Left lung (tissue), 10 donors: ENCODE results near the gene AKT3. TPM values are rescaled to one million over a fixed set of nuclear protein-coding genes. Genes with fewer than 3 reads are reported as not detected.
A peak's percentile ranks its signal among the peaks of the same experiment; 100 is the strongest.

Experiments
- ATAC-seq: fragments of 200-7000 bp; cut with Tn5 transposase; one replicate; pipeline ENCODE4 v1.9.1; 2020; ENCODE audit warnings: moderate library complexity
- DNase-seq, 4 donors: peaks; one replicate each; pipeline ENCODE4 v3.0.0-alpha.2; 2013 to 2020
- H3K27ac ChIP-seq, 2 donors: fragments of 200-600 bp; sonication (generic) in 1 of 2; one replicate each; pipeline versions ENCODE4 v1.5.0 to v1.8.0; 2020 to 2021
- H3K27me3 ChIP-seq, 2 donors: fragments of 200-600 bp; sonication (generic) in 1 of 2; one replicate each; pipeline versions ENCODE4 v1.5.0 to v1.8.0; 2020 to 2021
- H3K36me3 ChIP-seq, 2 donors: fragments of 200-600 bp; sonication (generic) in 1 of 2; one replicate each; pipeline versions ENCODE4 v1.5.0 to v1.8.0; 2020 to 2021
- H3K4me1 ChIP-seq, 2 donors: fragments of 200-600 bp; one replicate each; pipeline ENCODE4 v1.8.0; 2021
- H3K4me3 ChIP-seq, 2 donors: fragments of 200-600 bp; sonication (generic) in 1 of 2; one replicate each; pipeline versions ENCODE4 v1.5.0 to v1.8.0; 2020 to 2021; ENCODE audit warnings: mild to moderate bottlenecking in 1 of 2
- H3K9me3 ChIP-seq, 2 donors: fragments of 200-600 bp; sonication (generic) in 1 of 2; one replicate each; pipeline versions ENCODE4 v1.5.0 to v1.8.0; 2020 to 2021
- intact Hi-C, 2 donors: fragments of 100-400 bp; cut with DNase I; formaldehyde crosslinking; loops; one replicate each; pipeline versions ENCODE4 v1.11.2 to v1.14.2; 2022
- polyA plus RNA-seq, 6 donors: library from polyadenylated mRNA; unstranded; fragments of 120-200 nt; gene quantifications; one replicate each; pipeline ENCODE4 v1.2.1, GENCODE V29; 2013; ENCODE audit not compliant: insufficient read length in 6 of 6
- total RNA-seq, 2 donors: library from RNA; stranded (reverse); fragmentation: NEBNext Ultra II Directional; extraction: Animal tissue kit (Norgen Biotek cat#: 25700); gene quantifications; one replicate each; pipeline ENCODE4 v1.2.1, GENCODE V29; 2021
- TF ChIP-seq, protein P1 (sequence below), 2 donors: fragments of 200-600 bp; sonication (generic) in 1 of 2; IDR thresholded peaks; one replicate each; pipeline versions ENCODE4 v1.5.0 to v1.8.0; 2021; ENCODE audit warnings: antibody characterized with exemption in 2 of 2
- donor health status: DM: no; HTN: yes; CAD: no.
- donor health status: DM: no; HTN: no; CAD: no.

AKT3 gene
- total and polyA plus RNA-seq, 8 donors: 24.1 to 44.9 (median 29.4) TPM

DNA sequence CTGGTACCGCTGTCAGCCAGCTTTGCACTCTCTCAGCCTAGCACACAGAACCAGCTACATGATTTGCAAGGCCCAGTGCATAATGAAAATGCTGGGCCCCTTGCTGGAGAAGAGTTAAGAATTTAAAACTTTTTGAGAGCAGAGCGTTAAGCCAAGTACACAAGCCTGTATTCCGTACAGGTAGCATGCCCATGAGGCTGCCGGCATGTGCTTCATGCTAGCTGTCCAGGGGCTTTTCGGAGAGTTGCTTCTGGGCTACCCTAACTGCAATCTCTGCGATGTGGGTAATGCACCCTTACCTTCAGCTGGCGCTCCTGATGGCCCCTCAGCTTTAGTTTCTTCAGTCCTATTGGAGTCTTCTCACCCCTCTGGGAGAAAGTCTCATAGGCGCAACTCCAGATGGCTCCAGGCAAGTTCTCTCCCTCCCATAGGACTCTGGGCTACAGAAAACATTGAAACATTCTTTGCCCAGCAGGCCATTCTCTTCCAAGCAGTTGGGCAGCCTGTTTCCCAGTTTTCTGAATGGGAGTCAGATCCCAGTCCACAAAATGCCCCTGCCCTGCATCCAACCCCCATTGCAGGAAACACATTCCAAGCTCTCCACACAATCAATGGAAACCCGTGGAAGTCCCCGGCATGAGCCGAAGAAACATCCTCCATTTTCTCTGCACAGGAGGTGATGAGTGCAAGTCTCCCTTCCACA is 5.7 kb upstream of the AKT3 start:
- Histone ChIP-seq H3K27ac (no peak overlapping the region), H3K36me3 (no peaks in the 10 kb centered on the region), H3K27me3 (peaks cover 0 to 20% of the 10 kb centered on the region in 2 donors), H3K4me3 (no peak overlapping the region), H3K9me3 (no peaks in the 10 kb centered on the region), H3K4me1 (peaks cover 0 to 8% of the 10 kb centered on the region in 2 donors)
- no peak for DNase-seq
- TF ChIP-seq, protein P1, sequence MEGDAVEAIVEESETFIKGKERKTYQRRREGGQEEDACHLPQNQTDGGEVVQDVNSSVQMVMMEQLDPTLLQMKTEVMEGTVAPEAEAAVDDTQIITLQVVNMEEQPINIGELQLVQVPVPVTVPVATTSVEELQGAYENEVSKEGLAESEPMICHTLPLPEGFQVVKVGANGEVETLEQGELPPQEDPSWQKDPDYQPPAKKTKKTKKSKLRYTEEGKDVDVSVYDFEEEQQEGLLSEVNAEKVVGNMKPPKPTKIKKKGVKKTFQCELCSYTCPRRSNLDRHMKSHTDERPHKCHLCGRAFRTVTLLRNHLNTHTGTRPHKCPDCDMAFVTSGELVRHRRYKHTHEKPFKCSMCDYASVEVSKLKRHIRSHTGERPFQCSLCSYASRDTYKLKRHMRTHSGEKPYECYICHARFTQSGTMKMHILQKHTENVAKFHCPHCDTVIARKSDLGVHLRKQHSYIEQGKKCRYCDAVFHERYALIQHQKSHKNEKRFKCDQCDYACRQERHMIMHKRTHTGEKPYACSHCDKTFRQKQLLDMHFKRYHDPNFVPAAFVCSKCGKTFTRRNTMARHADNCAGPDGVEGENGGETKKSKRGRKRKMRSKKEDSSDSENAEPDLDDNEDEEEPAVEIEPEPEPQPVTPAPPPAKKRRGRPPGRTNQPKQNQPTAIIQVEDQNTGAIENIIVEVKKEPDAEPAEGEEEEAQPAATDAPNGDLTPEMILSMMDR (IDR thresholded peaks at IDR 0.05): no peak
- ATAC-seq: no peak
- intact Hi-C loops: no loop called here

DNA sequence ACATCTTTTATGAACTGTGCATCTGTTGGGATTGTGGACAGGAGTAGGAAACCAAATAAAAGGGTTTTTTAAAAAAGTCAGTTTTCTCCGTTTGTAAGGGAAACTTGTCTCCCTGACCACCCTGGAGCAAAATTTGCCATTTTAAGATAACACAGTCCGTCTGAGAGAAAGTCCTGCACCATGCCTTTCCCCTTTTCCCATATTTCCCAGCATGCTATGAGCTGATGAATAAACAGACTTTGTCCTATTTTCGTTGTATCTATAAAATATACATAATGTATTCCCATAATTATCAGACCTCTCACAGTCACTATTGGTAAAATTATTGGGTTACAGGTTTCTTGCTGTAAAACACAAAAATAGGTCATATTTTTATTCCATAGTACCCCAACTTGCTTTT is 1.7 kb upstream of the AKT3 start:
- peaks cover 0 to 17% of the 10 kb centered on the region in 2 donors for H3K4me1 ChIP-seq
- DNase-seq: no peak
- TF ChIP-seq, protein P1 (IDR thresholded peaks at IDR 0.05): no peak
- H3K9me3 ChIP-seq: no peaks in the 10 kb centered on the region
- intact Hi-C loops: no loop called here
- H3K27me3 ChIP-seq: peaks cover 0 to 51% of the 10 kb centered on the region in 2 donors
- H3K27ac ChIP-seq: no peak overlapping the region
- ATAC-seq: no peak
- no peaks in the 10 kb centered on the region for H3K36me3 ChIP-seq
- no peak overlapping the region for H3K4me3 ChIP-seq

DNA sequence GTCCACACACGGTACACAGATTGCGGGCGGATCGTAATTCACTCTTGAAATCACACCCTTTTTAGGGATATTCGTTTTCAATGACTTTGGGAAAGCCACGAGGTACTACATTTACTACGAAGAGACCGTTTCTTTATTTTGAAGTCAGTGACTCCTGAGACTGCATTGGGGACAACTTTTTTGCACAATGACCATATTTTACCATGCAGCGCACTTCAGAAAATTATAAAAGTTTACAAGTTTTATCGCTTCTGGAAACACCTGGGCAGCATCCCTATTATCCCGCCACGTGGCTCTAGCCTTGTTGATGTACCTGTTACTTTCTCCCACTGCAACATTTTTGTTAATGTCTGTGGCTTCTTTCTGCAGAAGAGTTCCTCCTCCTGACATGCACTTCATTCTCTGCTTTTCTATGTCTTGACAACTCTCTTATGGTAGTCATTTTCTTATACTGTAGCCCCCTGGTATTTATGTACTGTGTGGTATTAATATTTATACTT is 1.3 kb upstream of the AKT3 start:
- TF ChIP-seq, protein P1 (IDR thresholded peaks at IDR 0.05): no peak
- no peak for ATAC-seq
- DNase-seq: no peak
- H3K4me1 ChIP-seq: peaks cover 0 to 17% of the 10 kb centered on the region in 2 donors
- intact Hi-C loops: no loop called here
- peak overlapping the region; percentile 90 to 91 for H3K27ac ChIP-seq
- H3K4me3 ChIP-seq: peak overlapping the region; percentile 50 to 71
- H3K9me3 ChIP-seq: no peaks in the 10 kb centered on the region
- H3K27me3 ChIP-seq: peaks cover 0 to 52% of the 10 kb centered on the region in 2 donors
- H3K36me3 ChIP-seq: no peaks in the 10 kb centered on the region

DNA sequence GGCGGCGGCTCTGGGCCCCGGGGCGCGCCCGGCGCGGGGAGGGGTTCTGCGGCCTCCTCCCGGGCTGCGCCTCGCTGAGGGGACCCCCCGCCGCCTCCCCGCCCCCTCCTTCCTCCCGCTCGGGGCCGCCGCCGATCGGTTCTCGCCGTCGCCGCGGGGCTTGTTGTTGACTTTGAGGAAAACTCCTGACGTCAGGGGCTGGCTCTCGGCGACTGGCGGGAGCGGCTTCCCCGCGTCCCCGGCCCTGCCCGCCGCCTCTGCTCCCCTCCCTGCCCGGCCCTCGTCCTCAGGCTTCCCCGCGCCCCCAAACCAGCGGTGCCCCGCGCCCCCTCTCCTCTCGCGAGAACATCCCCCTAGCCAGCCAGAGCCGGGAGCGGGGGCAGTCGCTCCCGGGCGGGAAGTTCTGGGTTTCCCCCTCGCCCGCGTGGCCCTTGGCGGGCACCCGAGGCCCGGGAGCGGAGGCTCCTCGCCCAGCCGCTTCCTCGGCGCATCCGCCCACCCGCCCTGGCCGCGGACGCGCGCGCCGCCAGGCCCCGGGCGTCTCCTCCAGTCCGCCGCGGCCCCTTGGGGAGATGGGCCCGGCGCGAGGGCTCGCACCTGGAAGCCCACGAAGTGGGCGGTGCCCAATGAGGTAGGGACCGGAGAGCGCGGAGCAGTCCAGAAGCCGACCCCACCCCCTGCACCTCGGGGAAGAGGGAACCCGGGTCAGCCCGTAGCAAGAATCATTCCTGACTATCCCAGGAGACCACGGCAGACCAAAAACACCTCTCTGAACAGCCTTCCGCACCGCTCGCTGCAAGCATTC is 611 bp upstream of the AKT3 start:
- DNase-seq (peak; percentile 74 to 89 (median 82)), ATAC-seq (peak; percentile 55)
- Histone ChIP-seq H3K4me3 (peak overlapping the region; percentile 50 to 71), H3K27ac (peak overlapping the region; percentile 90 to 91), H3K36me3 (no peaks in the 10 kb centered on the region), H3K27me3 (peaks cover 0 to 56% of the 10 kb centered on the region in 2 donors), H3K4me1 (peaks cover 0 to 17% of the 10 kb centered on the region in 2 donors), H3K9me3 (no peaks in the 10 kb centered on the region)
- TF ChIP-seq, protein P1 (IDR thresholded peaks at IDR 0.05): no peak
- intact Hi-C loops: no loop called here
